Measurements from ENCODE around the gene NRCAM. TPM values are rescaled to one million over a fixed set of nuclear protein-coding genes. Genes with fewer than 3 reads are reported as not detected.

The NRCAM gene
- total RNA-seq, 1 donor, result 1.5 TPM

DNA sequence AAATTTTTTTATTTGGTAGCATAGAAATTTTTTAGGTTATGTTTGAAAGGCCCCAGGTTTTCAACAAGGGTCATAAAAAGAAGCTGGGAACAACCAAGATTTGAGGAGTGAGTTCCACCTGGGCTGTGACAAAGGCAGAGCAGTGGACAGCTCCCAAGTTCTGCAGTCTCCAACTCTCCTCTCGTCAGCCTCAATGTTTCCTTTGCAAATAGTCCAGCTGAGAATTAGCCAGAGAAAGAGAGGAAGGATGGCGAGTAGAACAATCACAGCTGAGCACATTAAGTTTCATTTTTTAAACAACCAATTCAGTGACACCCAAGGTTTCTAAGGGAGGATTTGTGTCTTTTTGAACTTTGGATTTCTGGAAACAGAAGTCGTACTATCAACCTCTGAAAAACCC is 143.2 kb downstream of the NRCAM start:
- Histone ChIP-seq H3K4me1 (ENCODE audit: insufficient read depth, low read length) (no peaks in the 10 kb centered on the region), H3K4me3 (ENCODE audit: low read length) (no peak overlapping the region), H3K9me3 (ENCODE audit: low read depth, low read length) (no peaks in the 10 kb centered on the region), H3K27me3 (ENCODE audit: insufficient read depth, low read length) (no peaks in the 10 kb centered on the region)

DNA sequence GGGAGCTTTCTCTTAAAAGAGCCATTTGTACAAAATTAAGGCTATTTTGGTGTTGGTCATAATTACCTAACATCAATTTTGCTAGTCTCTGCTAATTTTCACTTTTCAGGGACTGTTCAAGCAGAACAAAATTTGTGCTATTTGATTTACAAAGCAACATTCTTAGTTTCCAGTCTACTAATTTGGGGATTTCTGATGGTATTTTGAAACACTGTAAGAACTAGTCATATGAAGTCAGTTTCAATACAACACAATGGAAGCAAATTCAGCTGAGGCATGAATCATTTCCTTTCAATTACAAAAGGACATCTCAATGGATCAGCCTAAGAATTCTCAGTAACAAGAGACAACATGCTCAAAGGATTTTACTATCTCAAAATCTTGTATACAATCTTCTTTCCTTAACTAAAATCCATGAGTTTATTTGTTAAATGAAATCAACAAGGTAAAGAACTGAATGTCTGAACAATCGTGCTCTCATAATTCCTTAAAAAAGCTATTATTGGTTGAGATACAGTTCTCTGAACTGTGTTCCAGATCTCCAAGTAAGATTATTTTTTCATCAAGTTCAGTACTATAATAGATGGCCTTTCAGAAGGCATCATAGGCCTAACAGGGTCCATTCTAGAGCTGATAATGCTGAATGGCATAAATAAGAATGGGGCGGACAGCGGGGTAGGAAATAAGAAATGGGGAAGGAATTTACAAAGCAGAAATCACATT is 144.6 kb downstream of the NRCAM start:
- Histone ChIP-seq H3K27me3 (ENCODE audit: insufficient read depth, low read length) (no peaks in the 10 kb centered on the region), H3K4me3 (ENCODE audit: low read length) (no peak overlapping the region), H3K4me1 (ENCODE audit: insufficient read depth, low read length) (no peaks in the 10 kb centered on the region), H3K9me3 (ENCODE audit: low read depth, low read length) (no peaks in the 10 kb centered on the region)

DNA sequence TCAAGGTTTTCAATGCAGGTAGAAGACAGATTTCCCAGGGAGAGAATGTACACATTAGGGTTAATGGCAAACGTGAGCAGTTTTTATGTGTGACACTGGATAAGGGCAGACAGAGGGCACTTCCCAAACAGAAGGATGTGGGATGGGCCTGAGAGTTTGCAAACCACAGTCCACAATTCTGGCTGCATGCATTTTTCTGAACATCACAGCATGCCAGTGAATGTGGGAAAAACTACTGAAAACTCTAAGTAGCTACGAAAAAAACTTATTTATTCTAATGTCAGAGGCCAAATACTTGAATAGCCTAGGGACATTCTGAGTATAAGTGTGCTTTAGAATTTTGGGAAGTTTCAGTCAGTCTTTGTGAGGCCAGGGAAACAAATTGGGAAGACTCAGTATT is 145.9 kb downstream of the NRCAM start:
- Histone ChIP-seq H3K9me3 (ENCODE audit: low read depth, low read length) (no peaks in the 10 kb centered on the region), H3K4me1 (ENCODE audit: insufficient read depth, low read length) (no peaks in the 10 kb centered on the region), H3K27me3 (ENCODE audit: insufficient read depth, low read length) (peaks cover 2% of the 10 kb centered on the region)

DNA sequence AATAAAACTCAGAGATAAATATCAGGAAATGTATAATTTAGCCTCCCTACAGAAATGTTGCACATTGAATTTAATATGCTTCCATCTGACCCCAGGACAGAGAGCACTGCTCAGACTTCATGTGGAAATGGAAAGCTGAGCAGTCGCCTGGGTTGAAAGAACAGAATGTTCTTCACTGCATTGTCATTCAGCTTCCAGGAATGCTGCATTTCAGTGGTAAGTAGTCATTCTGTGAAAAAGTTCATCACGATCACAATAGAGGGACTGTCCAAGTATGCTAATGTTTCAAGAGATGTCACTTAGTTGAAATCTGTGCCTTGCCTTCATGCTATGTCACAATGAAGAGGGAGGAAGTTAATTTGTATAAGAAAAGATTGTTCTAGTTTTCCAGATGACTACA is 147.3 kb downstream of the NRCAM start:
- no peaks in the 10 kb centered on the region for H3K9me3 ChIP-seq (ENCODE audit: low read depth, low read length)
- H3K4me1 ChIP-seq (ENCODE audit: insufficient read depth, low read length), result no peaks in the 10 kb centered on the region
- H3K27me3 ChIP-seq (ENCODE audit: insufficient read depth, low read length), result peaks cover 3% of the 10 kb centered on the region
- no peak overlapping the region for H3K4me3 ChIP-seq (ENCODE audit: low read length)

More for the DNA sequence above, 145.9 kb downstream of the NRCAM start:
- no peak overlapping the region for H3K4me3 ChIP-seq (ENCODE audit: low read length)

DNA sequence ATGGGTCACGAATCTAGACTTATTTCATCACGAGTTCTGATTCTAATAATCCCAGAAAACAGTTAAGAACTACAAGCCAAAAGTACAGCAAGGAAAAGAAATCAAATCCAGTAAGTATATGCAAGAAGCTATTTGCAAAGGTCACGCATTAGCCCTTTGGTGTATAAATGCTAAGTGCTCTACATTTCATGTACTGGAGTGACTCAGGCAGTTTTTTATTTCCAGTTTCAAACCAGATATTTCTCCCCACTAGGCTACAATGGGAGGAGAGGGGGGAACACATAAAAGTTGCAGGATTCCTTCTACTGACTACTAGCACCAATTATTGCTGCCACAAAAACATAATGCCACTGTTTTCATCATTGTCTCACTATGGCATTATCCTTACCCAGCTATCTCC is 148.0 kb downstream of the NRCAM start:
- Histone ChIP-seq H3K27me3 (ENCODE audit: insufficient read depth, low read length) (peaks cover 3% of the 10 kb centered on the region), H3K4me1 (ENCODE audit: insufficient read depth, low read length) (no peaks in the 10 kb centered on the region), H3K4me3 (ENCODE audit: low read length) (no peak overlapping the region), H3K9me3 (ENCODE audit: low read depth, low read length) (no peaks in the 10 kb centered on the region)

DNA sequence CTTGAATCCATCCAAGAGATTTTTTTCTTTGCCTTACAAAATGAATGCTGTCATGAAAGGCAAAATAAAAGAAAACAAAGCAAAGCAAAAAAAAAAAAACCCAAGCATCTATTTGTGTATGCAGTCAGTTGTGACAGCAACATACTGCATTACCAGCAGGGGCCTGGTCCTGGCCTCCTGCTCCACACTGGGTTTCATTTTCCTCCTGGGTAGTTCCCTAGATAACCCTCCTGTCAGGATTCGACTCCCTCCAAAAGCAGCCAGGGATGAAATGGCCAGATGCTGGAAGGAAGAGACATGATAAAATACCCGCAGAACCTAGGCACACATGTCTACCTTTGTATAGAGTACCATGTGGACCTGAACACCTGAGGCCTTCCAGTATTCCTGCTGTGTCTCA is 148.6 kb downstream of the NRCAM start:
- peaks cover 3% of the 10 kb centered on the region for H3K27me3 ChIP-seq (ENCODE audit: insufficient read depth, low read length)
- H3K4me3 ChIP-seq (ENCODE audit: low read length), result no peak overlapping the region
- H3K4me1 ChIP-seq (ENCODE audit: insufficient read depth, low read length), result no peaks in the 10 kb centered on the region
- no peaks in the 10 kb centered on the region for H3K9me3 ChIP-seq (ENCODE audit: low read depth, low read length)

DNA sequence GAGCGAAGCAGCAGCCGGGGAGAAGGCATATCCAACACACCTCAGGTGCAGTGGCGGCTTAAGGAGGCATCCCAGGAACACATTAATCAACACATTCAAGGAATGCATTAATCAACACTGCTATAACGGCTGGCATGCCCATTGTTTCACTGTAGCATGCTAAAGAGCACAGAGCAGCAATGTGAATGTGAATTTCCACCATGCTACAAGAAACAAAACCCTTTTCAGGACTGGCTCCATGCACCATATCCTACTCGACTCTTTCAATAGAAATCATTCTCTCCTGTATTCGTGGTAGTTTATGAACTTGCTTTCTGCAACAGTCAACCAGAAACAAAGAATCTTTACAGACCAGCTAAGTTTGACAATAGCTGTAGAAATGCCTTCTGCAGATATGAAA is 149.0 kb downstream of the NRCAM start:
- Histone ChIP-seq H3K9me3 (ENCODE audit: low read depth, low read length) (no peaks in the 10 kb centered on the region), H3K4me3 (ENCODE audit: low read length) (no peak overlapping the region)

DNA sequence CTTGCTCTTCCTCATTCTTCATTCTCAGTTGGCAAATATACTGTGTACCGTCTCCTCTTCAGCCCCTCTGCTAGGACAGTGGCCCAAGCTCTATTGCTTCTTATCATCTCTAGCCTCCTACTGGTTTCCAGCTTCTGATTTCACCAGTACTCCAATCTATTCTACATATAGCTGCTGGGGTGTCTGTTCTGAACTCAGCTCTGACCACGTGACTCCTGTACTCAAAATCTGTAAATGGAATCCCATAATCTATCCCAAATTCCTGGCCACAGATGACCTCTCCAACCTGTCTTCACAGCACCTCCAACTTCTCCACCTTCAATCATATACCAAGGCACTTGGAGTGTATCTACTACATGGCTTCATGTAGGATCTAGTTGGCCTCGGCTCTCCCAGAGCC is 152.9 kb downstream of the NRCAM start:
- H3K9me3 ChIP-seq (ENCODE audit: low read depth, low read length), result no peaks in the 10 kb centered on the region
- H3K27me3 ChIP-seq (ENCODE audit: insufficient read depth, low read length), result peaks cover 3% of the 10 kb centered on the region
- no peak overlapping the region for H3K4me3 ChIP-seq (ENCODE audit: low read length)
- no peaks in the 10 kb centered on the region for H3K4me1 ChIP-seq (ENCODE audit: insufficient read depth, low read length)

More for the DNA sequence above, 149.0 kb downstream of the NRCAM start:
- Histone ChIP-seq H3K4me1 (ENCODE audit: insufficient read depth, low read length) (no peaks in the 10 kb centered on the region), H3K27me3 (ENCODE audit: insufficient read depth, low read length) (peaks cover 3% of the 10 kb centered on the region)

DNA sequence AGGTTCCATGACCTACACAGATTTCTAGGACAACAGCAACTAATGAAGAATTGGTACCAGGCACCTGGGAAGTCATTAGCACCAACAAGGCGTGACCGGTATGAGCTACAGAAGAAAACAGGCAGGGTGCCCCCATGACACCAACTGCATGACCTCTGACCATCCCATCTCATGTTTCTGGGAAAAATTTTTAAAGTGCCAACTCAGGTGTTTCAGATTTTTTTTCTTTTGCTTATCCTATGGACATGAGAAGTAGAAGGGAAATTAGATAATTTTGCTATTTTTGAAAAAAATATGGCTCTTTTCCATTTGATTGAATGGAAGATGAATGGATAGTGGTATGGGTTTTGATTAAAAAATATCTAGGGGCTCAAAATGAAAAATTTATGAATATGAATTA is 154.8 kb downstream of the NRCAM start:
- Histone ChIP-seq H3K27me3 (ENCODE audit: insufficient read depth, low read length) (peaks cover 3% of the 10 kb centered on the region), H3K4me1 (ENCODE audit: insufficient read depth, low read length) (no peaks in the 10 kb centered on the region), H3K4me3 (ENCODE audit: low read length) (no peak overlapping the region), H3K9me3 (ENCODE audit: low read depth, low read length) (no peaks in the 10 kb centered on the region)

DNA sequence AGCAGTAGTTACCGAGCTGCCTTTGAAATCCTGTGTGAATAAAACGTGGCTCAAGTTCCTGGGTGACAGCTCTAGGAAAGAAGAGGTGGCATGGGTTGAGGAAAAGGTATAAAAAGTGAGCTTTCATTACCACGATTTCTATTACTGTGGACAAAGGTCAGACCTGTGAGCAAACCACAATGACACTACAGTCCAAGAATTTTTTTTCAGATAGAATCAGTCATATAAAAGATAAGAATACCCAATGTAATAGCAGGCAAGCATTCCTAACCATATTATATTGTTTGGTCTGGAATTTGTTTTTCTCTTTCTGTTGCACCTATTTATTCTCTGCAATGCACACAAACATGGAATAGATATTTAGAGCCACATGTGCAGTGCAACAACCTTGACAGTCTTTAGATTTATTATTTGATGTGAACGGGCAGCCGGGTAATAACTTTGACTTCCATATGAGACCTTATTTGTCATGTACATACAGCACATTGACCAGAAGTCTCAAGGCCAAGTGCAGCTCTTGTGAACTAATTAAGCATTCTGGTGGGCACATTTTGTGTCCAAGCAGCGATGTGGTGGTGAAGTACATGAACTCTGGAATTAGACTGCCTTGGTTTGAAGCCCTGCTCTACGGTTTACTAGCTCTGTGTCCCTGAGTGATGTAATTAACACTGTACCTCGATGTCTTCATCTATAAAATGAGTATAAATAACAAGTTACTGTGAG is 156.8 kb downstream of the NRCAM start:
- no peaks in the 10 kb centered on the region for H3K9me3 ChIP-seq (ENCODE audit: low read depth, low read length)
- no peaks in the 10 kb centered on the region for H3K4me1 ChIP-seq (ENCODE audit: insufficient read depth, low read length)
- H3K27me3 ChIP-seq (ENCODE audit: insufficient read depth, low read length), result no peaks in the 10 kb centered on the region
- no peak overlapping the region for H3K4me3 ChIP-seq (ENCODE audit: low read length)

DNA sequence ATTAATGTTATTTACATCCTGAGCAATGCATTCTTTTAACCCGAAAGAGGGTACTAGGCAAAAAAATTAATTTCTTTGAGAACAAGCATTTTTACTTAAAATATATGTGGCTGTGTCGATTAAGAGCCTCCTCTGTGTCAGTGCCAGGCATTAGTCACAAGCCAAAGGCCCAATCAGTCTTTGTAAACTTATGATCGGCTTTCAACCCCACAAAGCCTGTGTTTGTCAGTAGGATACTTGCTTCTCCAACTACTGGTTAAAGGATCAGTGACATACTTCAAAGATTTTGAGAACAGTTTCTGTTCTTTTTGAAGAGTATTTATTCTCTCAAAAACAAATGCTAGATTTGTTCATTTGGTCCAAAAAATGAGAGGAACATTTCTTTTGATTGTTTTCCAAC is 159.3 kb downstream of the NRCAM start:
- no peaks in the 10 kb centered on the region for H3K9me3 ChIP-seq (ENCODE audit: low read depth, low read length)
- H3K4me1 ChIP-seq (ENCODE audit: insufficient read depth, low read length), result no peaks in the 10 kb centered on the region
- no peak overlapping the region for H3K4me3 ChIP-seq (ENCODE audit: low read length)
- no peaks in the 10 kb centered on the region for H3K27me3 ChIP-seq (ENCODE audit: insufficient read depth, low read length)

DNA sequence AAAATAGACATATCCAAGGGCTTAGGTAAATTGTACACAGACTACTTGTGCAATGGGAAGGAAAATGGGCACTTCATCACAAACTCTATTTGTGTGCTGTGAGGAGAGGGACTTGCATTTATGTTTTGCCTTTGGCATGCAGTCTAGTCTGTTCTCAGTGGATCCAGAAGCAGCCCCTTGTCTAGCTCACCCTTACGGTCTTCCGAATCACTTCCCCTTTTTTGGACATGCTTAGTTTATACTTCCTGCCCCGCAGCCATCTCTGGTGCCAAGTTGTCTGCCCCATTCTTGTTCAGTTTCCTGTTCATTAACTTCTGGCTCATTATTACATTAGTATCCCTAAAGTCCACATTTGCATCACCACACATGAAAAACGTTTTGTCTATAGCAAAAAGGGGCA is 161.6 kb downstream of the NRCAM start:
- Histone ChIP-seq H3K9me3 (ENCODE audit: low read depth, low read length) (no peaks in the 10 kb centered on the region), H3K4me1 (ENCODE audit: insufficient read depth, low read length) (no peaks in the 10 kb centered on the region), H3K4me3 (ENCODE audit: low read length) (no peak overlapping the region), H3K27me3 (ENCODE audit: insufficient read depth, low read length) (no peaks in the 10 kb centered on the region)

DNA sequence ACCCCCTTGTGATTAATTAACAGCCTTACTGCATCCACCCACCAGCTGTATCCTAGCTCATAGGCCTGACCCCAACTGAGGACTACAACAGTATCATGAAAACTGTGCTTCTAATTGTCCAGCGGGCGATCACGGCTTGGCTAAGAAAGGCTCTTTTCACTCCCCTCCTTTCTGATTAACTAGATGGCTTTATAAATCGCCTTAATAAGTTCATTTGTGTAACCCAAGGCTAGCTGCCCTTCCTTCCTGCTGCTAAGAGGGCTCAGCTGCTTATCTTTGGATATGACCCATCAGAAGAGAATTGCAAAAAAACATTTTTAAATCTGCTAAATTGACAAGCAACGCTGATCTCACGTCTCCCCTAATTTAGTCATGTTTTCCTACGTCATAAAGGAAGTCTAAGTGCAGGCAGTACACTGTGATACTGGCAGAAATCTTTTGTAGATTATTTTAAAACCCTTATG is 163.1 kb downstream of the NRCAM start:
- H3K4me3 ChIP-seq (ENCODE audit: low read length), result no peak overlapping the region
- no peaks in the 10 kb centered on the region for H3K27me3 ChIP-seq (ENCODE audit: insufficient read depth, low read length)
- no peaks in the 10 kb centered on the region for H3K9me3 ChIP-seq (ENCODE audit: low read depth, low read length)
- no peaks in the 10 kb centered on the region for H3K4me1 ChIP-seq (ENCODE audit: insufficient read depth, low read length)

DNA sequence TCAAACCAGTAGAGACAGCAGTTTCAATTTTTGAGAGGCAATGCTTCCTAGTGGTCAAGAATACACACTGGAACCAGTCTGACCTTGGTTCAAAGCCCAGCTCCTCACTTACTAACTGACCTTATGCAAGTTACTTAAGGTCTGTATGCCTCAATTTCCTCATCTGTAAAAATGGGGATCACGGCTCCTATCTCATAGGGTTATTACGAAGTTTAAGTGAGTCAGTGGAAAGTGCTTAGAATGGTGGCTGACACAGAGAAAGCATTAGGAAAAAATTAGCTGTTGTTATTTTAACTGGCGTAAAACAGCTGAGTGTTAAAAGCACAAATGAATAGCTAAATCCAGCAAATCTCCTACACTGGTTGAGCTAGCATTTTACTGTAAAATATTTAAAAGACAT is 163.7 kb downstream of the NRCAM start:
- no peak overlapping the region for H3K4me3 ChIP-seq (ENCODE audit: low read length)
- H3K9me3 ChIP-seq (ENCODE audit: low read depth, low read length), result no peaks in the 10 kb centered on the region
- no peaks in the 10 kb centered on the region for H3K4me1 ChIP-seq (ENCODE audit: insufficient read depth, low read length)
- H3K27me3 ChIP-seq (ENCODE audit: insufficient read depth, low read length), result peaks cover 3% of the 10 kb centered on the region

DNA sequence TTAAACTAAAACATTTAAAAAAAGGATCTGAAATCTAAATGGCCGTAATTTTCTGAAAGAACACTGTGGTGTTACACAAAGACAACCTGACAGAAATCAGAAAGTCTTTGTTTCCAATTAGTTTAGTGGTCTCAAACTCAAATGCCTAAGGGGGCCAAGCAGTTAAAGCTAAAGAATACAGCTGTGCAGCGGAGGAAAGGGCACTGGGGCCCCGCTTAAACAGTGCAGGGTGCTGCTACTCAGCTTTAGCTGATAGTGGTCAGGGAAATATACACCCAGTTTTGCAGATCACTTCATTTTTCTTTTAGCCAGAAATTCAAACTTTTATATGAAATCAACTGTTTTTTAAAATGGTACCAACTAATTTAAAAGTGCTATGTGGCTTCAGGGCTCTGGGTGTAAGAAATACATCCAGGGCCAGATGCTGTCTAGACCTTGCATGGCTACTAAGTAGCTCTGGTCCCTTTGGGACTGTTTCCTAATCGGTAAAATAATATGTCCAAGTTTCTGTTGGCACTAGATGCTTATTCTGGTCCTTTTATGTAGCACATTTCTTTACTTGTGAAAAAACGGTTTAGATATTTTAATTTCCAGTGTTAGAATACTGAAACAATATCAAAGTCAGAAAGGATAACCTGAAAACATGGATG is 164.3 kb downstream of the NRCAM start:
- Histone ChIP-seq H3K9me3 (ENCODE audit: low read depth, low read length) (no peaks in the 10 kb centered on the region), H3K27me3 (ENCODE audit: insufficient read depth, low read length) (peaks cover 3% of the 10 kb centered on the region), H3K4me1 (ENCODE audit: insufficient read depth, low read length) (no peaks in the 10 kb centered on the region), H3K4me3 (ENCODE audit: low read length) (no peak overlapping the region)

Data from mononuclear cell (primary cell).